ENCODE data around the gene CACNG5. TPM values are rescaled to one million over a fixed set of nuclear protein-coding genes. Genes with fewer than 3 reads are reported as not detected.

CACNG5 gene
- total RNA-seq, 1 donor from 2014 or later: not detected

DNA sequence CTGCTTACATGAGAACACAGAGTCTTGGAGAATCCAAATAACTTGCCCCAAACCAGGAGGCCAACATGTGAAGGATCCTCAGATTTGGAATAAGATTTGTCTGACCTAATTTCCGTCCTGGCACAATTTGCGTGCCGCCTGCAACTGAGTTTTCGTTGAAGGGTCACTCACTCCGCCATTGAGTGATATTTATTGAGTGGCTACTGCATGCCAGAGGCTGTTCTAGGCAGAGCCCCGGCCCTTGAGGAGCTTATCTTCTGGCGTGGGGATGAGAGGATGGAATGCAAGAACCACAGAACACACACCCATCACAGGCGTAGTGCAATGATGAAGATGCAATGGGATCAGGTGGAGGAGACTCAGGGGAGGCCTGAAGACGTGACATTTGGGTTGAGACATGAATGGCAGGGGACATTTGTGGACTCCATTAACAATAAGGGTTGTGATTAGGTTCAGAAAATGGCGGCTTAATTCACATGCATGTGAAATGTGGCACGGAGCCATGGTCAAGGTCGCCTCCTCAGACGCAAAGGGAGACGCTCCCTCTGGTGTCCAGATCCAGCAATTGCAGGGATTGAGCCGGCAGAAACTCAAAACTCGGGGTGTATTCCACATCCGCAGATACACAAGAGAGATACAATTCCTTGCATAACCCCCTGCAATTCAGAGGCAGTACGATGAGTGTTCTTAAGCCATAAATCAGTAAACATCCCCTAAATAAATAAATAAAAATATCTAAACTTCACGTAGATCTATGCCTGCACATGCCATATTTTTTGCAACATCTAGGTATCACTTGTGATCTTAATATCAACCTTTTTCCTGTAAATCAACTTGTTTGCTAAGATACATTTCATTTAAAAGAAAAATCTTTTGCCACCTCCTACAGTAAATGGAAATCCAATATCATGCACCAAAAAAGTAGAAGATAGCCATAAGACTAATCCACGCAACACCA lies 71.7 kb downstream of the CACNG5 start:
- Mint-ChIP-seq H3K4me1 (ENCODE audit: unreplicated experiment) (peaks cover 16% of the 10 kb centered on the region), H3K27me3 (ENCODE audit: unreplicated experiment) (peaks cover 5% of the 10 kb centered on the region), H3K27ac (ENCODE audit: unreplicated experiment) (no peak overlapping the region), H3K36me3 (ENCODE audit: unreplicated experiment) (no peaks in the 10 kb centered on the region), H3K4me3 (ENCODE audit: unreplicated experiment) (no peak overlapping the region), H3K9me3 (ENCODE audit: unreplicated experiment) (no peaks in the 10 kb centered on the region)
- peak; percentile 91 for TF ChIP-seq CTCF (IDR thresholded peaks at IDR 0.05)
- no peak for DNase-seq (ENCODE audit: extremely low spot score, unreplicated experiment)

GRCh38 chr17:66909804-66910373 lies 75.0 kb downstream of the CACNG5 start:
- Mint-ChIP-seq H3K27ac (ENCODE audit: unreplicated experiment) (no peak overlapping the region), H3K36me3 (ENCODE audit: unreplicated experiment) (no peaks in the 10 kb centered on the region), H3K9me3 (ENCODE audit: unreplicated experiment) (no peaks in the 10 kb centered on the region), H3K27me3 (ENCODE audit: unreplicated experiment) (peaks cover 10% of the 10 kb centered on the region), H3K4me1 (ENCODE audit: unreplicated experiment) (peaks cover 13% of the 10 kb centered on the region), H3K4me3 (ENCODE audit: unreplicated experiment) (no peak overlapping the region)
- no peak for DNase-seq (ENCODE audit: extremely low spot score, unreplicated experiment)
- no peak for TF ChIP-seq CTCF (IDR thresholded peaks at IDR 0.05)

- no peaks in the 10 kb centered on the region for H3K36me3 Mint-ChIP-seq (ENCODE audit: unreplicated experiment)
- TF ChIP-seq CTCF (IDR thresholded peaks at IDR 0.05): no peak
- H3K4me3 Mint-ChIP-seq (ENCODE audit: unreplicated experiment): no peak overlapping the region
- H3K27me3 Mint-ChIP-seq (ENCODE audit: unreplicated experiment): peaks cover 10% of the 10 kb centered on the region
- no peak for DNase-seq (ENCODE audit: extremely low spot score, unreplicated experiment)
- no peak overlapping the region for H3K27ac Mint-ChIP-seq (ENCODE audit: unreplicated experiment)
- peaks cover 6% of the 10 kb centered on the region for H3K4me1 Mint-ChIP-seq (ENCODE audit: unreplicated experiment)
- no peaks in the 10 kb centered on the region for H3K9me3 Mint-ChIP-seq (ENCODE audit: unreplicated experiment)
Measured at GRCh38 chr17:66910651-66911285, 75.9 kb downstream of the CACNG5 start.

- no peaks in the 10 kb centered on the region for H3K9me3 Mint-ChIP-seq (ENCODE audit: unreplicated experiment)
- H3K27ac Mint-ChIP-seq (ENCODE audit: unreplicated experiment): no peak overlapping the region
- H3K36me3 Mint-ChIP-seq (ENCODE audit: unreplicated experiment): no peaks in the 10 kb centered on the region
- no peak overlapping the region for H3K4me3 Mint-ChIP-seq (ENCODE audit: unreplicated experiment)
- DNase-seq (ENCODE audit: extremely low spot score, unreplicated experiment): no peak
- H3K27me3 Mint-ChIP-seq (ENCODE audit: unreplicated experiment): peaks cover 15% of the 10 kb centered on the region
- peak; percentile 46 for TF ChIP-seq CTCF (IDR thresholded peaks at IDR 0.05)
- H3K4me1 Mint-ChIP-seq (ENCODE audit: unreplicated experiment): no peaks in the 10 kb centered on the region
Measured at GRCh38 chr17:66915204-66915611, 80.3 kb downstream of the CACNG5 start.

- H3K27me3 Mint-ChIP-seq (ENCODE audit: unreplicated experiment): peaks cover 21% of the 10 kb centered on the region
- no peak overlapping the region for H3K27ac Mint-ChIP-seq (ENCODE audit: unreplicated experiment)
Measured at GRCh38 chr17:66915792-66916191, 80.9 kb downstream of the CACNG5 start.

More at GRCh38 chr17:66915792-66916191, 80.9 kb downstream of the CACNG5 start:
- Mint-ChIP-seq H3K9me3 (ENCODE audit: unreplicated experiment) (no peaks in the 10 kb centered on the region), H3K36me3 (ENCODE audit: unreplicated experiment) (no peaks in the 10 kb centered on the region), H3K4me1 (ENCODE audit: unreplicated experiment) (no peaks in the 10 kb centered on the region), H3K4me3 (ENCODE audit: unreplicated experiment) (no peak overlapping the region)
- no peak for TF ChIP-seq CTCF (IDR thresholded peaks at IDR 0.05)
- DNase-seq (ENCODE audit: extremely low spot score, unreplicated experiment): no peak

Data from osteocyte (in vitro differentiated cells).